Measurements from ENCODE around the gene CAND2.

The CAND2 gene

GRCh38 chr3:12822725-12823373 lies 26.4 kb downstream of the CAND2 start:
- TF ChIP-seq CTCF (IDR thresholded peaks at IDR 0.05; ENCODE audit: control extremely low read depth, extremely low read depth, low read depth, missing control alignments) = no peak
- CTCF ChIA-PET = interaction anchor here (0.9 to 4.3 kb wide), 8 partner anchors 9 to 69 kb away, joined by 3 to 21 read pairs (median 4); partner anchors contain the start of genes CAND2 and RPL32
- no peak for DNase-seq (ENCODE audit: extremely low spot score)
- POLR2A ChIA-PET = interaction anchor here (0.7 kb wide), 1 partner anchor 15 kb away, joined by 4 read pairs; no protein-coding TSS in a partner anchor

GRCh38 chr3:12824299-12824698 lies 27.8 kb downstream of the CAND2 start:
- ChIA-PET POLR2A (no interaction called here), CTCF (no interaction called here)
- DNase-seq (ENCODE audit: extremely low spot score) = no peak
- TF ChIP-seq CTCF (IDR thresholded peaks at IDR 0.05; ENCODE audit: control extremely low read depth, extremely low read depth, low read depth, missing control alignments) = no peak

- no peak for DNase-seq (ENCODE audit: extremely low spot score)
- TF ChIP-seq CTCF (IDR thresholded peaks at IDR 0.05; ENCODE audit: control extremely low read depth, extremely low read depth, low read depth, missing control alignments) = no peak
- CTCF ChIA-PET = interaction anchor here (1.1 to 9.3 kb wide), 3 partner anchors 10 to 17 kb away, joined by 3 to 87 read pairs (median 12); partner anchors contain the start of gene RPL32
- POLR2A ChIA-PET = no interaction called here
These were observed 28.7 kb downstream of the CAND2 start for GRCh38 chr3:12825156-12825555.

GRCh38 chr3:12828751-12829150 lies 32.3 kb downstream of the CAND2 start:
- ChIA-PET POLR2A (interaction anchor here (1.5 kb wide), 1 partner anchor 18 kb away, joined by 6 read pairs; no protein-coding TSS in a partner anchor), CTCF (interaction anchor here (9.3 kb wide), 1 partner anchor 13 kb away, joined by 87 read pairs; the partner anchor contains the start of gene RPL32)
- no peak for DNase-seq (ENCODE audit: extremely low spot score)
- no peak for TF ChIP-seq CTCF (IDR thresholded peaks at IDR 0.05; ENCODE audit: control extremely low read depth, extremely low read depth, low read depth, missing control alignments)

DNA sequence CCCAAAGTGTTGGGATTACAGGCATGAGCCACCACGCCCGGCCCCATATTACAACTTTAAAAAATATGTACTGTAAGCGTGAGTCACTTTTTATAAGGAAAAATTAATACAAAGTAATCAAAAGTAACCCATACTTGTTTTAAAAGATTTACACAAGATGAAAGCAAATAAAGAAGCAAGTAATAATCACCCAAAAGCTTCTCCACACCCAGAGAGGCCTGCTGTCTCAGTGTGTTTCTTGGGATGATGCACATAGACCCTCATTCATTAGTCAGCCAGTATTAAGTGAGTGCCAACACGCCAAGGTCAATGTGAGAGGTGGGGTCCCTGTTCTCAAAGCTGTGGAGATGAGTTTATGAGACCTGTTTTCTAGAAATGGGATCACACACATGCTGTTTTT lies 32.9 kb downstream of the CAND2 start:
- no peak for TF ChIP-seq CTCF (IDR thresholded peaks at IDR 0.05; ENCODE audit: control extremely low read depth, extremely low read depth, low read depth, missing control alignments)
- ChIA-PET CTCF (interaction anchor here (2.2 to 9.3 kb wide), 2 partner anchors 12 to 20 kb away, joined by 7 to 87 read pairs; partner anchors contain the start of gene RPL32), POLR2A (no interaction called here)
- no peak for DNase-seq (ENCODE audit: extremely low spot score)

DNA sequence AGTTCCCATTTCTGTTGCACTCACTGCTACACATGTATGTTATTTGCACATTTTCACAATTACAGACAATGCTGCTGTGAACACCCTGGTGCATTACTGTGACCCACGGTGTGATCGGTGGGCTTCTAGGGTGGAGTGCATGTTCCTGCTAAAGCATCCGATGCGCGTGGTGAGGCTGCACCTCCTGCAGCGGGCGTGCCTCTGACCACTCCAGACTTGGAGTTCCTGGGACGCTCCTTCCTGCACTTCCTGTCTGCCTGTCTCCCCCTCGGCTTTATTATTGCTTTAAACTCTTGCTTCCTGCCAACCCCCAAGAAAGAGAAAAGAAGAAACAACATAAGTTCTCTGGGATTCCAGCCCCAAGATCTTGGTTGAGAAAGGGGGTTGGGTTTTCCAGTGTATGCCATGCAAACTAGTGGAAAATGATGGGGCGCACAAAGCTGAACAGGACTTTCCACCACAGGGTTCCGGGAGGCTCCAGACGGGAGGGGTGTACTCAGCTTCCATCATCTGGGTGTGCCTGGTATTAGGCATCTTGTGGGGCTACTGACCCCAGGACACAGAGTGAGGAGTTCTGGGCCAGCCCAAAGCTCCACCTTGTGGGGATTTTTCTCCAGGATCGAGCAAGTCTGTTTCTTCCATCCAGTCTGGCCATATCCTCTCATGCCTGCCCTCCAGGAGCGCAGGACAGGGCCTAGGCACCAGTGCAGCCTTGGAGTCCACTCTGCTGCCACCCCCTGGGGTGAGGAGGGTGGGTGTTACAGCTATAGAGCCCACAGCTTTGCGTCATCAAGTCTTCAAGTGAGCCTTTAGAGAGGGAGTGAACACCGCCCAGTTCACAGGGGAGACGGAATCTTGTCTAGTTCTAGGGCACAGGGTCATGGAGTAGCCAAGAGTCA lies 33.7 kb downstream of the CAND2 start:
- TF ChIP-seq CTCF (IDR thresholded peaks at IDR 0.05; ENCODE audit: control extremely low read depth, extremely low read depth, low read depth, missing control alignments) = no peak
- DNase-seq (ENCODE audit: extremely low spot score) = no peak
- POLR2A ChIA-PET = interaction anchor here (0.7 to 0.9 kb wide), 2 partner anchors 11 to 12 kb away, joined by 3 read pairs; partner anchors contain the start of gene RPL32
- CTCF ChIA-PET = interaction anchor here (2.2 to 9.3 kb wide), 3 partner anchors 8 to 20 kb away, joined by 7 to 87 read pairs (median 21); partner anchors contain the start of gene RPL32
